PFSK-1 (cell line): ENCODE results near the gene SPACA6.

Experiments
- FOXP2 ChIP-seq: optimal IDR thresholded peaks from 2 replicates; pipeline ENCODE3; 2011; ENCODE audit warnings: borderline replicate concordance, control low read depth, inconsistent platforms; ENCODE audit not compliant: insufficient read depth; ENCODE audit errors: extremely low read length, extremely low read depth
- POLR2AphosphoS5 ChIP-seq: IDR thresholded peaks from 2 replicates; pipeline ENCODE4 v1.6.1; 2012; ENCODE audit warnings: low read depth, mild to moderate bottlenecking, control low read depth, low read length, moderate library complexity
- SIN3A ChIP-seq: IDR thresholded peaks from 2 replicates; pipeline ENCODE4 v1.6.1; 2012; ENCODE audit warnings: mild to moderate bottlenecking, low read length, moderate library complexity, borderline replicate concordance; ENCODE audit not compliant: insufficient read depth
- TAF1 ChIP-seq: IDR thresholded peaks from 2 replicates; pipeline ENCODE4 v1.6.1; 2012; ENCODE audit warnings: low read length, control low read depth, borderline replicate concordance; ENCODE audit not compliant: insufficient read depth
- TF ChIP-seq, protein P1 (sequence below), 2 experiments: IDR thresholded peaks; 2 replicates each; pipeline versions ENCODE4 v1.6.1 to v1.8.0; 2011 to 2012; ENCODE audit warnings: low read depth in 2 of 2, low read length in 2 of 2, control low read depth in 1 of 2, inconsistent platforms in 1 of 2, mild to moderate bottlenecking in 1 of 2, moderate library complexity in 1 of 2; ENCODE audit not compliant: insufficient read depth in 1 of 2

The SPACA6 gene

DNA sequence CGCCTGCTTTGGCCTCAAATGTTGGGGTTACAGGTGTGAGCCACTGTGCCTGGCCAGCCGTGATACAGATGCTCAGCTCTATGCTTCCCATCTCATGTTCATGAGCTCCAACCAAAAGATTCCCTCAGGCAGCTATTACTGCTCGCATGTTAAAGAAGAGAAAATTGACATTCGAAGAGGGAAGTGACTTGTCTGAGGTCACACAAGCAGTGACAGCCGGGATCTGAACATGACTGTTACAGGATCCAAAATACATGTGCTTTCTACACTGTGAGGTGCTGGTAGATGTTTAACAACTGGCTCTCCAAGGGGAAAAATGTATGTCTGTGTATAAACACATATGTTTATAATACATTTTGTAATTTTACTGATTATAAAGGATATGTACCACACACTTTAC lies 47.2 kb downstream of the SPACA6 start:
- TF ChIP-seq POLR2AphosphoS5 (no peak), TAF1 (no peak), FOXP2 (no peak)
- TF ChIP-seq, protein P1, sequence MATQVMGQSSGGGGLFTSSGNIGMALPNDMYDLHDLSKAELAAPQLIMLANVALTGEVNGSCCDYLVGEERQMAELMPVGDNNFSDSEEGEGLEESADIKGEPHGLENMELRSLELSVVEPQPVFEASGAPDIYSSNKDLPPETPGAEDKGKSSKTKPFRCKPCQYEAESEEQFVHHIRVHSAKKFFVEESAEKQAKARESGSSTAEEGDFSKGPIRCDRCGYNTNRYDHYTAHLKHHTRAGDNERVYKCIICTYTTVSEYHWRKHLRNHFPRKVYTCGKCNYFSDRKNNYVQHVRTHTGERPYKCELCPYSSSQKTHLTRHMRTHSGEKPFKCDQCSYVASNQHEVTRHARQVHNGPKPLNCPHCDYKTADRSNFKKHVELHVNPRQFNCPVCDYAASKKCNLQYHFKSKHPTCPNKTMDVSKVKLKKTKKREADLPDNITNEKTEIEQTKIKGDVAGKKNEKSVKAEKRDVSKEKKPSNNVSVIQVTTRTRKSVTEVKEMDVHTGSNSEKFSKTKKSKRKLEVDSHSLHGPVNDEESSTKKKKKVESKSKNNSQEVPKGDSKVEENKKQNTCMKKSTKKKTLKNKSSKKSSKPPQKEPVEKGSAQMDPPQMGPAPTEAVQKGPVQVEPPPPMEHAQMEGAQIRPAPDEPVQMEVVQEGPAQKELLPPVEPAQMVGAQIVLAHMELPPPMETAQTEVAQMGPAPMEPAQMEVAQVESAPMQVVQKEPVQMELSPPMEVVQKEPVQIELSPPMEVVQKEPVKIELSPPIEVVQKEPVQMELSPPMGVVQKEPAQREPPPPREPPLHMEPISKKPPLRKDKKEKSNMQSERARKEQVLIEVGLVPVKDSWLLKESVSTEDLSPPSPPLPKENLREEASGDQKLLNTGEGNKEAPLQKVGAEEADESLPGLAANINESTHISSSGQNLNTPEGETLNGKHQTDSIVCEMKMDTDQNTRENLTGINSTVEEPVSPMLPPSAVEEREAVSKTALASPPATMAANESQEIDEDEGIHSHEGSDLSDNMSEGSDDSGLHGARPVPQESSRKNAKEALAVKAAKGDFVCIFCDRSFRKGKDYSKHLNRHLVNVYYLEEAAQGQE (IDR thresholded peaks at IDR 0.05; ENCODE audit: insufficient read depth in 1 of 2, low read depth in 2 of 2, low read length in 2 of 2): no peak

DNA sequence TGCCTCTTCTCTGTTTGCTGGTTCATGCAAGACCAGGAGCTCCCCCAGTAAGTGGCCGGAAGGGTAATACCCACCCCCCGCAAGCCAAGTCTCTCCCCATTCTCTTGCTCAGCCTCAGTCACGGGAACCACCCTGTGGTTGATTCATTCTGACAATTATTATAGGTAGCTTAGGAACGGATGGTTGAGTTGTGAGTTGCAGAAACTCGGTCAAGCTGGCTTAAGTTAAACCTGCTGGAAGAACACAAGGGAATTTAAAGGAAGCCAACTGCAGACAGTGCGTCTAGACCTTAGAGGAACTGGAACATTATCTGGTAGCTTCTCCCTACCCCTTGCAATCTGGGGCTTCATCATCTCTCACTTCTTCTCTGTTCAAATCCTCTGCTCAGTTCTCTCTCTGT lies 49.7 kb downstream of the SPACA6 start:
- TF ChIP-seq TAF1 (no peak), SIN3A (no peak), FOXP2 (no peak), POLR2AphosphoS5 (no peak)
- TF ChIP-seq, protein P1 (IDR thresholded peaks at IDR 0.05; ENCODE audit: insufficient read depth in 1 of 2, low read depth in 2 of 2, low read length in 2 of 2): no peak

DNA sequence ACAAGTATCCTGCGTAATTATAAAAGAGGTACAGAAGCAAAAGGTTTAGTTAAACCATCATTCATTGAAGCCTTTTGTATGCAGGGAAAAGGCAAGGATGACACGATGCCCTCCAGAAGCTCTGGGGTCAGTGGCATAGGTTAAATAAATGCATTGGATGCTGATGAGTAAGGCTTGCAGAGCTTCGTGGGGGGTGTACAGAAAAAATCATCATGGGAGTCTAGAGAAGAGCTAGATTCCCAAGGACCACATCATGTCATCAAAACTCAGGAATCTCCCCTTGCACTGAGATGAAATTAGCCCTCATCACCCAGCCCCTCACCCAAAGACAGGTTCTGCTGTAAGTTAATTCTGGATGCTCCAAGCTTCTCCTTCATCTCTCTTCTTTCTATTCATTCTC lies 50.3 kb downstream of the SPACA6 start:
- TF ChIP-seq TAF1 (no peak), POLR2AphosphoS5 (no peak), SIN3A (no peak), FOXP2 (no peak)
- TF ChIP-seq, protein P1 (IDR thresholded peaks at IDR 0.05; ENCODE audit: insufficient read depth in 1 of 2, low read depth in 2 of 2, low read length in 2 of 2): no peak

DNA sequence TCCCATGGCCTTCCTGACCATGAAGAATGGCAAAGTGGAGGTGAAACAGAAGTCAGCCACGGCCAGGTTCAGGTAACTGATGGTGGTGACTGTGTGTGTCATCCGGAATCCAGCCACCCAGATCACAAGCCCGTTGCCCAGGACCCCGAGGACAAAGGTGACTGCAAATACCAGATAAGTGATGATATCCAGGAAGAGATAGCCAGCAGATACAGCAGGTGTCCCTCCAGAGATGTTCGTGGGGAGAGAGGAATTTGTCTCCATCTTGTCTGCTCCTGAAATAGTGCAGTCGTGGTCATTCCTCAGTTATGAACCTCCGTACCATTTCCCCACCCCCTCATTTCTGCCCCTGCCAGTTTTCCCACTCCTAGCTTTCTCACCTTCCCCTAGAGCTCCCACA lies 53.6 kb downstream of the SPACA6 start:
- no peak for TF ChIP-seq TAF1
- TF ChIP-seq, protein P1 (IDR thresholded peaks at IDR 0.05; ENCODE audit: insufficient read depth in 1 of 2, low read depth in 2 of 2, low read length in 2 of 2): no peak
- no peak for TF ChIP-seq SIN3A
- TF ChIP-seq POLR2AphosphoS5: no peak
- no peak for TF ChIP-seq FOXP2

- no peak for TF ChIP-seq FOXP2
- no peak for TF ChIP-seq POLR2AphosphoS5
- TF ChIP-seq SIN3A: no peak
- TF ChIP-seq TAF1: no peak
- TF ChIP-seq, protein P1 (IDR thresholded peaks at IDR 0.05; ENCODE audit: insufficient read depth in 1 of 2, low read depth in 2 of 2, low read length in 2 of 2): no peak
These were observed 56.8 kb downstream of the SPACA6 start for GRCh38 chr19:51749979-51750378.
